ENCODE results near the gene GATD1.

DNA sequence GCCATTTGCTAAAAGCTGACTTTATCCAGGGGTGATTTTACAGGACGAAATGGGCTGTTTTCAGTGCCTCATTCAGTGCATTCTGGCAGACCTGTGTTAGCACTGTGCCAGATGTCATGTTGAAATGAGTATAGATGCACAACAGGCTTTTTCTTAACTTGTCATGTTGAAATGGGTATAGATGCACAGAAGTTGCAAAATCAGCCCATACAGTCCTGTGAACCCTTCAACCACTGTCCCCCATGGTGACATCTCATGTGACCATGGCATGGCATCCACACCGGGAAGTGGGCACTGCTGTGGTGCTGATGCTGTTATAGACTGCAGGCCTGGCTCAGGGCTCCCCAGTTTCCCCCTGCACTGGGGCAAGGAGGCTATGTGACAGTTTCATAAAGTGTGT is 27.6 kb downstream of the GATD1 start:
- TF ChIP-seq, protein P1, sequence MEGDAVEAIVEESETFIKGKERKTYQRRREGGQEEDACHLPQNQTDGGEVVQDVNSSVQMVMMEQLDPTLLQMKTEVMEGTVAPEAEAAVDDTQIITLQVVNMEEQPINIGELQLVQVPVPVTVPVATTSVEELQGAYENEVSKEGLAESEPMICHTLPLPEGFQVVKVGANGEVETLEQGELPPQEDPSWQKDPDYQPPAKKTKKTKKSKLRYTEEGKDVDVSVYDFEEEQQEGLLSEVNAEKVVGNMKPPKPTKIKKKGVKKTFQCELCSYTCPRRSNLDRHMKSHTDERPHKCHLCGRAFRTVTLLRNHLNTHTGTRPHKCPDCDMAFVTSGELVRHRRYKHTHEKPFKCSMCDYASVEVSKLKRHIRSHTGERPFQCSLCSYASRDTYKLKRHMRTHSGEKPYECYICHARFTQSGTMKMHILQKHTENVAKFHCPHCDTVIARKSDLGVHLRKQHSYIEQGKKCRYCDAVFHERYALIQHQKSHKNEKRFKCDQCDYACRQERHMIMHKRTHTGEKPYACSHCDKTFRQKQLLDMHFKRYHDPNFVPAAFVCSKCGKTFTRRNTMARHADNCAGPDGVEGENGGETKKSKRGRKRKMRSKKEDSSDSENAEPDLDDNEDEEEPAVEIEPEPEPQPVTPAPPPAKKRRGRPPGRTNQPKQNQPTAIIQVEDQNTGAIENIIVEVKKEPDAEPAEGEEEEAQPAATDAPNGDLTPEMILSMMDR (conservative IDR thresholded peaks at IDR 0.05): no peak
- TF ChIP-seq ZFX (IDR thresholded peaks at IDR 0.05): no peak

Measured in C4-2B (cell line).